Measurements from ENCODE around the gene BCL11A. TPM values are rescaled to one million over a fixed set of nuclear protein-coding genes. Genes with fewer than 3 reads are reported as not detected.

The BCL11A gene
- total RNA-seq, 6 donors from 2014 or later: 2.7 to 12.7 (median 5.4) TPM

GRCh38 chr2:60520151-60520876 is 33.1 kb downstream of the BCL11A start:
- DNase-seq (no peak), ATAC-seq (ENCODE audit: low FRiP score in 2 of 2) (no peak)
- Histone ChIP-seq H3K27me3 (no peaks in the 10 kb centered on the region), H3K4me1 (peaks cover 0 to 3% (median 0%) of the 10 kb centered on the region in 4 donors), H3K27ac (no peak overlapping the region), H3K36me3 (no peaks in the 10 kb centered on the region), H3K9me3 (no peaks in the 10 kb centered on the region), H3K4me3 (no peak overlapping the region)
- 79 to 89% methylated on average over 8 of the region's 8 CpGs for WGBS, 2 donors
- TF ChIP-seq POLR2A (IDR thresholded peaks at IDR 0.05) (no peak), POLR2AphosphoS5 (IDR thresholded peaks at IDR 0.05) (no peak), CTCF (IDR thresholded peaks at IDR 0.05) (no peak)

GRCh38 chr2:60519231-60519863 is 34.1 kb downstream of the BCL11A start:
- Histone ChIP-seq H3K27ac (no peak overlapping the region), H3K36me3 (no peaks in the 10 kb centered on the region), H3K4me3 (no peak overlapping the region), H3K9me3 (no peaks in the 10 kb centered on the region), H3K27me3 (no peaks in the 10 kb centered on the region), H3K4me1 (peaks cover 0 to 3% (median 0%) of the 10 kb centered on the region in 4 donors)
- TF ChIP-seq POLR2AphosphoS5 (IDR thresholded peaks at IDR 0.05) (no peak), CTCF (IDR thresholded peaks at IDR 0.05) (no peak), EP300 (IDR thresholded peaks at IDR 0.05) (no peak), POLR2A (IDR thresholded peaks at IDR 0.05) (no peak)
- ATAC-seq (ENCODE audit: low FRiP score in 2 of 2) (no peak), DNase-seq (no peak)
- 70 to 71% methylated on average over 7 of the region's 7 CpGs for WGBS, 2 donors

GRCh38 chr2:60518567-60518966 is 34.9 kb downstream of the BCL11A start:
- TF ChIP-seq POLR2A (IDR thresholded peaks at IDR 0.05) (no peak), EP300 (IDR thresholded peaks at IDR 0.05) (no peak), POLR2AphosphoS5 (IDR thresholded peaks at IDR 0.05) (no peak)
- H3K9me3 ChIP-seq: no peaks in the 10 kb centered on the region
- peaks cover 0 to 3% (median 0%) of the 10 kb centered on the region in 4 donors for H3K4me1 ChIP-seq
- no peaks in the 10 kb centered on the region for H3K36me3 ChIP-seq
- ATAC-seq (ENCODE audit: low FRiP score in 2 of 2): no peak
- DNase-seq: no peak
- no peak overlapping the region for H3K4me3 ChIP-seq
- WGBS, 2 donors: 71 to 74% methylated on average over 7 of the region's 7 CpGs
- no peak overlapping the region for H3K27ac ChIP-seq
- H3K27me3 ChIP-seq: no peaks in the 10 kb centered on the region

- H3K36me3 ChIP-seq: no peaks in the 10 kb centered on the region
- 87 to 96% methylated on average over 4 of the region's 4 CpGs for WGBS, 2 donors
- H3K27me3 ChIP-seq: no peaks in the 10 kb centered on the region
- no peak overlapping the region for H3K27ac ChIP-seq
- peaks cover 0 to 3% (median 0%) of the 10 kb centered on the region in 4 donors for H3K4me1 ChIP-seq
- DNase-seq (no peak), ATAC-seq (ENCODE audit: low FRiP score in 2 of 2) (no peak)
- no peaks in the 10 kb centered on the region for H3K9me3 ChIP-seq
- no peak overlapping the region for H3K4me3 ChIP-seq
- TF ChIP-seq CTCF (IDR thresholded peaks at IDR 0.05) (no peak), POLR2A (IDR thresholded peaks at IDR 0.05) (no peak), POLR2AphosphoS5 (IDR thresholded peaks at IDR 0.05) (no peak), EP300 (IDR thresholded peaks at IDR 0.05) (no peak)
Measured at GRCh38 chr2:60517446-60517845, 36.0 kb downstream of the BCL11A start.

GRCh38 chr2:60516826-60517225 is 36.6 kb downstream of the BCL11A start:
- WGBS, 2 donors: 54 to 63% methylated on average over 4 of the region's 4 CpGs
- H3K4me3 ChIP-seq: no peak overlapping the region

More at GRCh38 chr2:60516826-60517225, 36.6 kb downstream of the BCL11A start:
- H3K9me3 ChIP-seq: no peaks in the 10 kb centered on the region
- DNase-seq: no peak
- TF ChIP-seq CTCF (IDR thresholded peaks at IDR 0.05): no peak
- no peak for TF ChIP-seq POLR2AphosphoS5 (IDR thresholded peaks at IDR 0.05)
- TF ChIP-seq POLR2A (IDR thresholded peaks at IDR 0.05): no peak
- no peak for TF ChIP-seq EP300 (IDR thresholded peaks at IDR 0.05)
- no peaks in the 10 kb centered on the region for H3K36me3 ChIP-seq
- H3K27me3 ChIP-seq: no peaks in the 10 kb centered on the region
- H3K4me1 ChIP-seq: peaks cover 0 to 3% (median 0%) of the 10 kb centered on the region in 4 donors
- ATAC-seq (ENCODE audit: low FRiP score in 2 of 2): no peak
- no peak overlapping the region for H3K27ac ChIP-seq

Data from upper lobe of left lung (tissue), 6 donors.